Measurements from ENCODE around the gene CWC27. TPM values are rescaled to one million over a fixed set of nuclear protein-coding genes. Genes with fewer than 3 reads are reported as not detected.

Gene CWC27
- total RNA-seq, 1 experiment from 2014 or later: 15.4 TPM

DNA sequence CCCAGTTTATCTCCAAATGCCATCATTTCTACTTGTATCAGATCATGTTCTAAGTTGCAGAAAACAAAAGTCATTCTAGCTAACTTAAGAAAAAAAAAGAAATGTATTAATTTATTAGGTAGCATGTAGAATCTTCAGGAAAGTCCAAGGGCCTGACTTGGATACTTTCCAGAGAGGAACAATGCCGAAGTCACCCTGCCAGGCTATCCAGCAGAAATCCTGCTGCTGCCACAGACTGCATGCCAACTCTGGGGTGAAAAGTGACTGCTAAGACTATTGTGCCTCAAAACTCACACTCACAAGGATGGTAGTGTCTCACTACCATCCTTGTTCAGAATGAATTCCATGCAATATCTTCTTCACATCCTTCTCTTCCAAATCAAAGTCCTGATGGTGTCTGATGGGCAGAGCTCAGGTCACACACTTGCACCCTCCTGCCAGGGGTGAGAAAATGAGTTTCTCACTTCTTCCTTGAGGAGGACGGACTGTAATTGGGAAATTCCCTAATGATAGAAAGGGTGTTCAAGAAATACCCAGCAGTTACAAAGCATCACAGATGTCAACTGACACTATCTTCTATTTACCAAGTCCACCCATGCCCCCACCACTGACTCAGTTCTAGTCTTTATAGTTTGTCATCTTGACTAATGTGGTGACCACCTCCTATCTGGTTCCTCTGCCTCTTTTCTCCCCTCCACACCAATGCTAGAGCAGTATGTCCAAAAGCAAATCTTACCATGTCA is 279.4 kb downstream of the CWC27 start:
- no peak for DNase-seq (ENCODE audit: low spot score)
- in situ Hi-C loops (cut with HindIII; ENCODE audit: low sequenced_read_pairs): no loop called here

DNA sequence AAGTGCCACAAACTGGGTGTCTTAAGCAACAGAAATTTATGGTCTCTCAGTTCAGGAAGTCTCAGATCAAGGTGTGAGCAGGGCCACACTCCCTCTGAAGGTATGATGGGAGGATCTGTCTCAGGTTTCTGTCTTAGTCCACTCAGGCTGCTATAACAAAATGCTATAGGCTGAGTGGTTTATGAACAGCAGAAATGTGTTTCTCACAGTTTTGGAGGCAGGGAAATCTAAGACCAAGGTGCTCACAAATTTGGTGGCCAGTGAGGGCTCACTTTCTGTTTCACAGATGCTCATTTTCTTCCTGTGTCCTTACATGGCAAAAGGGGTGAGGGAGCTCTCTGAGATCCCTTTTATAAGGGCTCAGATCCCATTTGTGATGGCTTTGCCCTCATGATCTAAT is 281.4 kb downstream of the CWC27 start:
- DNase-seq (ENCODE audit: low spot score): no peak
- in situ Hi-C loops (cut with HindIII; ENCODE audit: low sequenced_read_pairs): no loop called here

DNA sequence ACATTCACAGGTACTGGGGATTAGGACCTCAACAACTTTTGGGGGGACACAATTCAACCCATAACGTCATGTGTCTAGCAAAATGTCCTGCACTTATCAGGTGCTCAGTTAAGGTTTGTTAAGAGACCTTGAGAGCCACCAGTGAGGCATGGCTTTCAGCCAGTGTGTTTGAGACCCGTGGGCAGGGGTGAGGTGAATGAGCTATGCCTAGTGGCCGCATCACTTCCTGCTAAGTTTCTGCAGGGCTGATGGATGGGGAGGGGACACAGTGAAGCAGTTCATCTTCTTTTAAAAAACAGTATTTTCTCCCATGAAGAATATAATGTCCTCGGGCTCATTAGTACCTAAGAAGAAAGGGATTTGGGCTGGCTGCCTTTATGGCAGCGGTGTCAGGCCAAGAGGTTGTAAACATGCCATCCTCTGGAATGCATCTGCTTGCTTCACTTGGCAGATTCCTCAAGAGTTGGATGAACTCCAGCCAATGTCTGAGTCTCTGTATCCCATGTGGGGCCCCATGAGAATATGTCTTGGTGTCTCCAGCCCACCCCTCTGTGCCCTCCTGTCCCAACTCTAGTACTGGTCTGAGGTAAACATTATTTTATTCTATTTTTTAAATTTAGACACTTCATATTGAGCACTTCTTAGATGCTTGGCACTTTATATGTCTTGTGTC is 282.2 kb downstream of the CWC27 start:
- in situ Hi-C loops (cut with HindIII; ENCODE audit: low sequenced_read_pairs): no loop called here

DNA sequence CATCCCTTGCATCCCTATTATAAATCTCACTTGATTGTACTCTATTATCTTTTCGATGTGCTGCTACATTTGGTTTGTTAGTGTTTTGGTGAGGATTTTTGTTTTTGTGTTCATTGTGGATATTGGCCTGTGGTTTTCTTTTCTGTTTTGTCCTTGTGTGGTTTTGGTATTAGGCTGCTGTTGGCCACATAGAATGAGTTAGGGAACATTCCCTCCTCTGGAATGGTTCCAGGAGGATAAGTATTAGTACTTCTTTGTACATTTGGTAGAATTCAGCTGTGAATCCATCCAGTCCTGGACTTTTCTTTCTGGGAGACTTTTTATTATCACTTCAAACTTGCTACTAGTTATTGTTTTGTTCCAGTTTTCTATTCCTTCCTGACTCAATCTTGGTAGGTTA is 287.2 kb downstream of the CWC27 start:
- DNase-seq (ENCODE audit: low spot score): no peak
- in situ Hi-C loops (cut with HindIII; ENCODE audit: low sequenced_read_pairs): no loop called here

More for the DNA sequence above, 282.2 kb downstream of the CWC27 start:
- DNase-seq (ENCODE audit: low spot score): no peak

DNA sequence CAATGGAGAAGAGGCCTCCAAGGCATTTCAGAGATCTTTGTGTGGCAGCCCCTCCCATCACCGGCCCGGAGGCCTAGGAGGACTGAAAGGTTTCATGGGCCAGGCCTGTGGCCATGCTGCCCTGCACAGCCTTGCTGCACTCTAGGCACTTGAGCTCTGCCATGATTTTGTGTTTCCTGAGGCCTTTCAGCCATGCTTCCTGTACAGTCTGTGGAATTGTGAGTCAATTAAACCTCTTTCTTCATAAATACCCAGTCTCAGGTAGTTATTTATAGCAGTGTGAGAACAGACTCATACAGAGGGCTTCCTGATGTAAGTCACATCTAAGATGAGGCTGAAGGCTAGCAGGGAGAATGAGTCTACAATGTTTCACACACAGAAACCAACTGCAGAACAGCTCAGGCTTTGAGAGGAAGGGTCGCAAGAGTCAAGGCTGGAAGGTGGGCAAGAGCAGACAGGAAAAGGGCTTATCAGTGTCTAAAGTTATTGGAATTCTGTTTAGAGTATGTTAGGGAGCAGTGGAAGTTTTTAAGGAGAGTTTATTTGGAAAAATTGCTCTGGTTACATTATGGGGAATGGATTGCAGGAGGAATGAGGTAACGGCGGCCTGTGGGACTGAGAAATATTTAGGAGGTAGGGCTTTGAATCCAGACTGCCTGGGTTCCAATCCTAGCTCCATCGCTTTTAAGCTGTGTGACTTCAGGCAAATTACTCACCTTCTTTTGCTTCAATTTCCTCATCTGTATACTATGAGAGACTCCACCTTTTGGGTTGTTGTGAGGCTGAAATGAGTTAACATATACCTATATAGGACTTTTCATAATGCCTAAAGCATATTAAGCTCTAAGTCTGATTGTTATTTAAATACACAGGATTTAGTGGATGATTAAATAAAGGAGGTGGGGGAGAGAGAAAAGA is 291.2 kb downstream of the CWC27 start:
- no peak for DNase-seq (ENCODE audit: low spot score)
- in situ Hi-C loops (cut with HindIII; ENCODE audit: low sequenced_read_pairs): no loop called here

DNA sequence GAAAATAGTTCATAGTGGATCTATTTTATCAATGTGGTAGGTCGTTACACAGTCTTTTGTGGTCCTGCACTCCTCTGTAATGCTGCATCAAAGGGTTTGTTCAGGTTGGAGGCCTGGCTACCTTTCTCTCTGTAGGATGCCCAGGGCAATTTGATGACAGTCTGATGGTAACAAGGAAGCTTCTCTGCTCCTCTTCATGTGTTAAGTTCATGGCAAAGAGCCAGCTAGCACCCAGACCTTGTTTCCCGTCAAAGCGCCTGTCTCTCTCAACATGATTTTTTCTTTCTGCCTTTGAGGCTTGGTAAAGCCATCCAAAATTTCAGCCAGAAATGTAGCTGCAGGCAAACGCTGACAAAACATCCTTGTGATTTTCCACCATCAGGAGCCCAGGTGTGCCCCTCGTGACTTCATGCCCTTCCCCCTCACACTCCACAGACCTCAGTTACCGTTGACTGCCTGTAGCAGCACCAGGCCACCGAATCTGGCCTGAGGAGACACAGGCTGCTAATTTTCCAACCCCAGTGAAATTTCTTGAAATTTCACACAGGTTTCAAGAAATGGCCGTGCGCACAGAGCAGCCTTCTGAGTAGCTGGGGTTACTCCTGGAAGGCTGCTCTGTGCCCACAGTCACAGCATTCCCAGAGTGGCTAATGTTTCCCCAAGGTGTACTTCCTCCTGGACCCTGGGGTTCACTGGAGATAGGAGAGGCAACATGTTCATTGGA is 292.7 kb downstream of the CWC27 start:
- in situ Hi-C loops (cut with HindIII; ENCODE audit: low sequenced_read_pairs): no loop called here
- no peak for DNase-seq (ENCODE audit: low spot score)

DNA sequence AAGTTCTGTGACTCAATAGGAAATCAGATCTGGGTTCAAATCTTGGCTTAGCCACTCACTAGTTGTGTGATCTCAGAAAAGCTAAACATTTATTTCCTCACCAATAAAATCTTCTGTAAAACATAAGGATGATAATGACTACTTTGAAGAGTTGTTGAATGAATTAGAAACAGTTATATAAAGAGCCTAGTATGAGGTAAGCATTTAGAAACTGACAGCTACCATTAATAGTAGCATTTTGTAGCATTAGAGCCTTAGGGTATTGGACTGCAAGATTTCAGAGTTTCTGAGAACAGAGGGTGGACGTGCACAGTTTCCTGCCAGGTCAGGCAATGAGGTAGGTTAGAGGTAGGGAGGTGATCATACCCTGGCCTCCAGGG is 293.2 kb downstream of the CWC27 start:
- no peak for DNase-seq (ENCODE audit: low spot score)
- in situ Hi-C loops (cut with HindIII; ENCODE audit: low sequenced_read_pairs): no loop called here

DNA sequence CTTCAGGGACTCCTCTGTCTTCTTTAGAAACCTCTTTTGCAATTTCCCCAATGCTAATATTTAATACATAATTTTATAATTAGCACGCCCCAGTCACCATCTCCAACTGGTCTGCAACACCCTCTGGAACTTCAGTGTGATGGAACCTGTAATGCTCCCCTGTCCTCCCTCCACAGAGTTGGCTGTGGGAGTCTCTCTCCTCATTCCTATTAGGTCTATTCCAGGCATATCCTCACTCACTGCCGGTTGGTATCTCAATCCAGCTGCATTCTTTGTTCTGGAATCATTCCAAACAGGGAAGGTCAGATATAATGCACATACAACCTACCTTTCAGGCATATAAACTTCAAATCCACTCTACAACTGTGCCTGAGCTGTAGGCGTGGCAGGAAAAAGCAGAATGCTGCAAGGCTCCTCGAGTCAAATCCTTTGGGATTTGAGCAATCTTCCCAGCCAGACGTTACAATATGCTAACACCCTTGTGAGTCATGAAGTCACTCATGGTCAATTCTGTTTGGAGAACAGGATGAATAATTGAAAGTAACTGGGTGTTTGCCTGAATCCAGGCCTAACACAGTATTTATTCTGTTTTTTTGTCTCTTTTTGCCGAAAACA is 293.8 kb downstream of the CWC27 start:
- in situ Hi-C loops (cut with HindIII; ENCODE audit: low sequenced_read_pairs): no loop called here
- no peak for DNase-seq (ENCODE audit: low spot score)

DNA sequence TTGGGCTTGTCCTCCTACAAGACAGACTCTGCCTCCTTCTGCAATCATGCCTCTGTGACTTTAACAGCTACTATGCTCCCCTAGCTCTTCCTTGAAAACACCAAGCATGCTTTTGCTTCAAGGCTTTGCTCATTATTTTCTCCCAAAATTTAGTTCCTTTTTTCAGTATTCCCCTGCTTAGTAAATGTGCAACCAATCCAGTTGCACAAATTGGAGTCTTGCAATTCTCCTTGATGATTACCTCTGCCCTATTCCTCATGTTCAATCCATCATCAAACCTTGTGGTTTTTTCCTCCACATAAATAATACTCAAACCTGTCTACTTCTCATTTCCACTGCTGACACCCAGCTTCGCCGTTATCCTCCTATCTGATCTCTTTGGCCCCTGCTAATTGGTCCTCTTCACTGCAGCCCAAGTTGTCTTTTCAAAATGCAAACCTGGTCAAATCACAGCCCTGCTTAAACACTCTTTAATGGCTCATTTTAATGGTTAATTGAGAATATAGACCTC is 296.3 kb downstream of the CWC27 start:
- in situ Hi-C loops (cut with HindIII; ENCODE audit: low sequenced_read_pairs): no loop called here

DNA sequence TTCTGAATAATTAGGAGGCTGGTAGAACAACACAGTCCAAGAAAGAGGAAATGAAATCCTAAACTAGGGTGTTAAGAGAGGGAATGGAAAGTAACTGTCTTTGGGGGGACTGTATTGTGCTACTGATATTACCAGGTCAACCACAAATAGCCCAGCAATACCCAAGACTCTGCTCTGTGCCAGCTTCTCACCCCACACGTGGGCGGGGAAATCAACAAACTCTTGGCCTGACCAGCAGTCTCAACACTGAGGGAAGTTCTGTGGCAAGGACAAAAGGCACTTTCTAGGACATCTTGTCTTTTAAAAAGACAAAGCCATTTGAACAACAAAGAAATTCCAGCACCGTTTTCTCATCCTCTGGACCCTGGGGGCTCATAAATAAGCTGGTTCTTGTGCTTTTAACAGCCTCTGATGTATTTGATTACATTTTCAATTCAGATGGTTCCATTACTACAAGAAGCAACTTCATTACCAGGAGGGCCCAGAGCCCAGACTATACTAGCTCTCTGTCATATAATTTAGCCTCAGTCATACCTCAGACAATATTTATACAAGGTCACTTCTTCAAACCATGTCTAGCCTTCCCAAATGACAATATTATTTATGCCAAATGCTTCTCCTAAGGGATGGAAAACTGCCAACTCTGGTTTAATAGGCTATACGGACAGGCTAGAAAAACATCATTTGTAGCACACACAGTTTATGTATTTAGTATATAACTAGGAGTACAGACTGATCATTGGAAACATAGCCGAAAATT is 297.8 kb downstream of the CWC27 start:
- in situ Hi-C loops (cut with HindIII; ENCODE audit: low sequenced_read_pairs): no loop called here
- no peak for DNase-seq (ENCODE audit: low spot score)

More for the DNA sequence above, 296.3 kb downstream of the CWC27 start:
- no peak for DNase-seq (ENCODE audit: low spot score)

DNA sequence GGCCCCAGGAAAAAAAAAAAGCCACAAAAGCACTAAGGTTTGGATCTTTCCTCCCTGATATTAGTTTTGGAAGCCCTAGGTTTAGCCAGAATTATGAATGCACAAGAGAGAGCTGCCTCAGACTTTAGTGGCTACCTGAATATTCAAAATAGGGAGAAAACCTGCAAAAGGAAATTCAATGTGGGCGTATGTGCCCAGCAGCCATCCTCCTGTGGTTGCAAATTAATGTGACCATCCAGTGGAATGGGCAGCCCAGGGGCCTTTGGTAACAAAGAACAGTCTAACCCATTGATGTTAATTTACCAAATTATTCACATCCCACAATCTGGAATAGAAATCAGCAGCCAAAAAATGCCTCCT is 298.4 kb downstream of the CWC27 start:
- in situ Hi-C loops (cut with HindIII; ENCODE audit: low sequenced_read_pairs): no loop called here
- no peak for DNase-seq (ENCODE audit: low spot score)

Other genes starting within 250 kb of the CWC27 start
- 4.9 and 5.1 TPM in 2 replicates for gene SHISAL2B, start 78.4 kb upstream of the CWC27 start, total RNA-seq (2014; rRNA removed; shearing (Covaris generic))
- gene SREK1IP1, start 239 bp upstream of the CWC27 start, total RNA-seq (2014; rRNA removed; shearing (Covaris generic)): 11.1 and 15.5 TPM in 2 replicates